Activated CD8-positive, alpha-beta T cell treated with anti-CD3 and anti-CD28 coated beads for 36 hours (primary cell): ENCODE data around the gene SPOCD1. TPM values are rescaled to one million over a fixed set of nuclear protein-coding genes. Genes with fewer than 3 reads are reported as not detected.

Source experiments
- ATAC-seq: fragments of 200-7000 bp; cut with Tn5 transposase; one replicate; pipeline ENCODE4 v1.10.0; 2021; ENCODE audit warnings: mild to moderate bottlenecking, moderate library complexity
- CTCF ChIA-PET: fragments of 350-600 bp; sonication (Branson Sonifier 250); formaldehyde crosslinking; loops from one replicate; lab custom pipeline; 2021; ENCODE audit warnings: antibody characterized with exemption; lab: Charles Lee
- POLR2A ChIA-PET: fragments of 350-600 bp; sonication (Branson Sonifier 250); formaldehyde crosslinking; loops from one replicate; lab custom pipeline; 2021; ENCODE audit warnings: antibody characterized with exemption; lab: Charles Lee
- DNase-seq: peaks from one replicate; pipeline ENCODE4 v3.0.0-alpha.2; 2020
- H3K27ac Mint-ChIP-seq: one replicate; pipeline ENCODE4 v1.8.0; 2021; ENCODE audit warnings: mild to moderate bottlenecking, mixed read lengths
- H3K27me3 Mint-ChIP-seq: one replicate; pipeline ENCODE4 v1.8.0; 2021; ENCODE audit warnings: mixed read lengths
- H3K36me3 Mint-ChIP-seq: one replicate; pipeline ENCODE4 v1.8.0; 2021; ENCODE audit warnings: low read depth, mixed read lengths
- H3K4me1 Mint-ChIP-seq: one replicate; pipeline ENCODE4 v1.8.0; 2021; ENCODE audit warnings: low read depth, mixed read lengths
- H3K4me3 Mint-ChIP-seq: one replicate; pipeline ENCODE4 v1.8.0; 2021; ENCODE audit warnings: mild to moderate bottlenecking, moderate library complexity, mixed read lengths
- H3K9me3 Mint-ChIP-seq: one replicate; pipeline ENCODE4 v1.8.0; 2021; ENCODE audit warnings: mixed read lengths
- CTCF ChIP-seq: fragments of 200-600 bp; IDR thresholded peaks from one replicate; pipeline ENCODE4 v1.8.0; 2022; ENCODE audit warnings: antibody characterized with exemption, mild to moderate bottlenecking
- intact Hi-C: fragments of 100-400 bp; cut with micrococcal nuclease; formaldehyde crosslinking; loops from one replicate; pipeline ENCODE4 v1.10.0; 2022
- total RNA-seq, 2 experiments: library from RNA; stranded (reverse); gene quantifications; one replicate each; pipeline ENCODE4 v1.2.3, GENCODE V29; 2021

SPOCD1 gene
- total RNA-seq, 2 experiments from 2014 or later: not detected

DNA sequence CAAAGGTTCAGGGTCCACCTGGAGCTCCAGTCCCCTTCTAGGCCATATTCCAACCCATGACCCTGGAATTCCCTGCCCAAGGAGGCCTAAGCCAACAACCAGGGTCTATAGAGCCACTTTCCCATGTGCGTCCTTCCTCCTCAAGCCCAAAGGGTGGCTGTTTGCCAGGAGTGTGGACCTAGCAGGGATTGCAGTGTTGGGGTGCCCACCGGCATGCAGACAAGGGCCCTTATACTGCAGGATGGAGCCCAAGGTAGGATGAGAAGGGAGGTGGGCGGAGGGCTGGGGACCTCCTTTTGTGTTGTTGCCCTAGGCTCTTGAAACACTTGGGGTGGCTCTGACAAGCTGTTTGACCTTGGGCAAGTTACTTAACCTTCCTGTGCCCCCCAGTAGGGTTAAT lies 32.0 kb downstream of the SPOCD1 start:
- intact Hi-C loops: loop anchor here (10.0 kb wide), 1 partner anchor 59 kb away; no protein-coding TSS in a partner anchor
- CTCF ChIA-PET: interaction anchor here (1.3 kb wide), 1 partner anchor 38 kb away, joined by 3 read pairs; no protein-coding TSS in a partner anchor
- no peak overlapping the region for H3K4me3 Mint-ChIP-seq

DNA sequence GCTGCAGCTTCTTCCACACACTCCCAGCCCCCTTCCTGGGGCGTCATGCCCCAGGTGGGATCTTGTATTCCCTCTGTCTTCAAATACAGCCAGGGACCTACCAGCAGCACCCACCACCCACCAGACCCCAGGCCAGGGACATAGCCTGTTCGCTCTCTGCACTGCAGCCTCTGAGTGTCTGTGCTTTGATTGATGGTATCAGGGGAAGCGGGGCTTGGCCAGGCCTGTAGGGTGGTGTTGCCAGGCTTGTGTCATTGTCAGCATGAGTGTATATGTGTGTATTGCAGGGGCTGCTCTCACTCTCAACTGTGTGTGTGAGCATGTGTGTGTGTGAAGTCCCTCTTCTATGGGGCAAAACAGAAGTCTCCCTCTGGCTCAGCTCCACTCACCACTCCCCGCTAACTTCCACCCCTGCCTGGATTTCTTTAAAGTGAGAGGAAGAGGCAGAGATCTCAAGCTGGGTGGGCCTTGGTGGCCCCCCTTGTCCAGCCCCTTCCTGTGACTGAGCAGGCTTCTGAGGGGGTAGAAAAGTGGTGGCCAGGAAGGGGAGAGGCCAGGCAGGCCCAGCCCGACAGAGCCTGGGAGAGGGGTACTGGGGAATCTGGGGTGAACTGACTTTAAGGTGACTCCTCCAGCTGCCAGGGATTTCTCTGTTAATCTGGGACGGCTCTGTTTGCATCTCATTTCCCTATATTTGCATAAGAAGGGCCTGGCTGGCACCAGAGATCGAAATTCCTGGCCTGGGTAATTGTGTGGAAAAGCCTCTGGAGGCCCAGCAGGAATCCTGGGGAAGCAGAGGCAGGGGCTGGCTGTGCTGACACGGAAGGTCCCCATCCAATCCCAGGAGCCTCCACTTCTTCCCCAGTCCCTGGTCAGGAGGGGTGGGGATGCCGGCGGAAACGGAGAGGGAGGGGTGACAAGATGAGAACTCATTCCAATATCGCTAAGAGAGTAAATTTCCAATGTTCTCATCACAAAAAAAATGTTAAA lies 33.1 kb downstream of the SPOCD1 start:
- DNase-seq (no peak), ATAC-seq (no peak)
- no peak overlapping the region for H3K4me3 Mint-ChIP-seq
- POLR2A ChIA-PET: no interaction called here
- no peaks in the 10 kb centered on the region for H3K4me1 Mint-ChIP-seq
- H3K36me3 Mint-ChIP-seq: no peaks in the 10 kb centered on the region
- no peak overlapping the region for H3K27ac Mint-ChIP-seq
- no peaks in the 10 kb centered on the region for H3K9me3 Mint-ChIP-seq
- intact Hi-C loops: loop anchor here (10.0 kb wide), 1 partner anchor 58 kb away; no protein-coding TSS in a partner anchor
- no peaks in the 10 kb centered on the region for H3K27me3 Mint-ChIP-seq
- CTCF ChIA-PET: no interaction called here
- no peak for TF ChIP-seq CTCF

More for the DNA sequence above, 32.0 kb downstream of the SPOCD1 start:
- DNase-seq: no peak
- Mint-ChIP-seq H3K27me3 (no peaks in the 10 kb centered on the region), H3K9me3 (no peaks in the 10 kb centered on the region), H3K36me3 (no peaks in the 10 kb centered on the region), H3K4me1 (peaks cover 5% of the 10 kb centered on the region), H3K27ac (no peak overlapping the region)
- POLR2A ChIA-PET: interaction anchor here (0.8 kb wide), 1 partner anchor 14 kb away, joined by 3 read pairs; no protein-coding TSS in a partner anchor
- no peak for ATAC-seq
- no peak for TF ChIP-seq CTCF

- Mint-ChIP-seq H3K4me3 (no peak overlapping the region), H3K36me3 (no peaks in the 10 kb centered on the region), H3K9me3 (no peaks in the 10 kb centered on the region), H3K4me1 (no peaks in the 10 kb centered on the region), H3K27me3 (no peaks in the 10 kb centered on the region), H3K27ac (no peak overlapping the region)
- no peak for TF ChIP-seq CTCF
- ATAC-seq (no peak), DNase-seq (no peak)
- ChIA-PET POLR2A (no interaction called here), CTCF (interaction anchor here (6.0 kb wide), 1 partner anchor 8 kb away, joined by 34 read pairs; no protein-coding TSS in a partner anchor)
- intact Hi-C loops: loop anchor here (10.0 kb wide), 1 partner anchor 57 kb away; no protein-coding TSS in a partner anchor
Observed at GRCh38 chr1:31781756-31782371, 34.0 kb downstream of the SPOCD1 start.

- H3K4me3 Mint-ChIP-seq: no peak overlapping the region
- H3K36me3 Mint-ChIP-seq: no peaks in the 10 kb centered on the region
- H3K27ac Mint-ChIP-seq: no peak overlapping the region
- H3K27me3 Mint-ChIP-seq: peaks cover 5% of the 10 kb centered on the region
- H3K9me3 Mint-ChIP-seq: no peaks in the 10 kb centered on the region
- ChIA-PET POLR2A (no interaction called here), CTCF (interaction anchor here (6.0 kb wide), 1 partner anchor 8 kb away, joined by 34 read pairs; no protein-coding TSS in a partner anchor)
- intact Hi-C loops: loop anchor here (10.0 kb wide), 1 partner anchor 56 kb away; no protein-coding TSS in a partner anchor
- no peak for ATAC-seq
- no peak for TF ChIP-seq CTCF
- DNase-seq: no peak
- H3K4me1 Mint-ChIP-seq: no peaks in the 10 kb centered on the region
Observed at GRCh38 chr1:31781138-31781755, 34.6 kb downstream of the SPOCD1 start.
